NCI-H2107 treated with DMSO at 0.1 percent for 48 hours (cell line): Measurements from ENCODE around the gene TEC.
"Not testable (repeated sequence)": the region's sequence is repeated elsewhere in the genome, so short reads cannot be mapped to it uniquely, and the experiment has no call there.

ENCODE experiments used
- DNase-seq: peaks from one replicate; lab custom pipeline; 2025; ENCODE audit not compliant: unreplicated experiment; lab: John Stamatoyannopoulos, UW

TEC gene

DNA sequence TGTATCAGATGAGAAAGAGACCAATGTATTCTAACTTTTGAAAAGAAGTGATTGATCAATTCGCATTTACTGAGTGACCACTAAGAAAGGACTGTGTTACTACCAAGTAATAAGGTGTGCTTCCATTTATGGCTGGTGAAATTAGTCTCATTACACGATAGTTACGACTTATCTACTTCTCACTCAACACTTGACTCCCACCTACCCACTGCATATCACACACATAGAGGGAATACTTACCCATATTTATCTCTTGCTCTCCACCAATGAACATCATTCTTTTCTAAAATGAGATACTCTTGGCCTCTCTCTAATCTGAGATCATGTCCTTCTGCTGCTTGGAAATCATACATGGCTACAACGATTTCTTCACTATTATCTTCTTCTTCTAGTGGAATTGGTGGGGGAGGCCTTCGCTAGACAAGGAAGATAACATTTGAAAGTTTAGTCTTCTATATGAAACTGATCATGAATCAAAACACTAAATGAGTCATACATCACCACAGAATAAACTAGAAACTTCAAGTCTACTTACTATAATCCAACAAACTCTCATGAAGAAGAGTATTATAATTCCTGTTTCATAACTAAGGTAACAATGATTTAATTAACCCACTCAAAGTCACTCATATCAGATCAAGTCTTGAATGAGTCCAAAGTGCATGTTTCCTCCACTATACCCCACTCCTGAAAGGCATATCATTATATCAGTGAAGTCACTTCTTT is 101.9 kb downstream of the TEC start:
- no peak for DNase-seq

DNA sequence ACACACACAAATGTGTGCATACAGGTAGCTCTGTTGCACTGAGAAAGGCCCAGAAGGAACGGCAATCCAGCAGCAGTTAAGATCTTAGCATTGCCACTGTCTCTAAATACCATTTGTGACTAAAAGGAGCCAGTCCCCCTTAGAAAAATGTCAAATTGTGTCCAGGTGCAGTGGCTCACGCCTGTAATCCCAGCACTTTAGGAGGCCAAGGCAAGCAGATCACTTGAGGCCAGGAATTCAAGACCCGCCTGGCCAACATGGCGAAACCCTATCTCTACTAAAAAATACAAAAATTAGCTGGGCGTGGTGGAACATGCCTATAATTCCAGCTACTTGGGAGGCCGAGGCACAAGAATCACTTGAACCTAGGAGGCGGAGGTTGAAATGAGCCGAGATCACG is 105.1 kb downstream of the TEC start:
- DNase-seq: not testable (repeated sequence)

- DNase-seq: no peak
Measured at GRCh38 chr4:48163746-48164145, 105.9 kb downstream of the TEC start.

GRCh38 chr4:48162162-48162561 is 107.5 kb downstream of the TEC start:
- no peak for DNase-seq

DNA sequence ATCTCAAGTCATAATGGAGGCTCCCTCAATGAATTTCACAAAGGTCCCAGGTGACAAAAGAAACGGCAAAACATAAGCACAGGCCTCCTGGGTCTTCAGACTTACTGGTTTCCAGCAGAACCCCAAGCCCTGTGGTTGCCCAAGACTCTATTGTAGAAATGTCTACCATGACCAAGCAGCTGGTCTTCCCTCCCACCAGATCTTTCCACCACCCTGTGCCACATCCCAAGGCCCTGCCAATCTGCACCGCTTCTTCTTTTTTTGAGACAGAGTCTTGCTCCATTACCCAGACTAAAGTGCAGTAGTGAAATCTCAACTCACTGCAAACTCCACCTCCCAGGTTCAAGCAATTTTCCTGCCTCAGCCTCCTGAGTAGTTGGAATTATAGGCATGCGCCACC is 112.4 kb downstream of the TEC start:
- DNase-seq: no peak

DNA sequence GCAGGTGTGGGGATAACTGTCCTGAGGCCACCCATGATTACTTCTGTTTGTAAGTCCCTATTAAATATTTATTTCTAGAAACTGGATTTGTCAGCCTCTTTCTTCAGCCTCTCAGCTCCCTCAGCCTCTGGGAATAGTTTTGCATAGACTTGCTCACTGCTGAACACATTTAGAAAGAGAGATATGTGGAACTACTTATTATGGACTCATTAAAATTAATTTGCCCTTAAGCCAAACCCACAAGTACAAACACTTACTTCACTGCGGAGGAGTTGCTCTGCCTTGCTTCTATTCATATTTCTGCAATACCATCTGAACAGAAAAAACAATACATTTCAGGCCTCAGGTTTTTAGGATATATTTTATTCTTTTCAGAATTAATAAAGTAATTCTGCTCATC is 113.2 kb downstream of the TEC start:
- DNase-seq: no peak

DNA sequence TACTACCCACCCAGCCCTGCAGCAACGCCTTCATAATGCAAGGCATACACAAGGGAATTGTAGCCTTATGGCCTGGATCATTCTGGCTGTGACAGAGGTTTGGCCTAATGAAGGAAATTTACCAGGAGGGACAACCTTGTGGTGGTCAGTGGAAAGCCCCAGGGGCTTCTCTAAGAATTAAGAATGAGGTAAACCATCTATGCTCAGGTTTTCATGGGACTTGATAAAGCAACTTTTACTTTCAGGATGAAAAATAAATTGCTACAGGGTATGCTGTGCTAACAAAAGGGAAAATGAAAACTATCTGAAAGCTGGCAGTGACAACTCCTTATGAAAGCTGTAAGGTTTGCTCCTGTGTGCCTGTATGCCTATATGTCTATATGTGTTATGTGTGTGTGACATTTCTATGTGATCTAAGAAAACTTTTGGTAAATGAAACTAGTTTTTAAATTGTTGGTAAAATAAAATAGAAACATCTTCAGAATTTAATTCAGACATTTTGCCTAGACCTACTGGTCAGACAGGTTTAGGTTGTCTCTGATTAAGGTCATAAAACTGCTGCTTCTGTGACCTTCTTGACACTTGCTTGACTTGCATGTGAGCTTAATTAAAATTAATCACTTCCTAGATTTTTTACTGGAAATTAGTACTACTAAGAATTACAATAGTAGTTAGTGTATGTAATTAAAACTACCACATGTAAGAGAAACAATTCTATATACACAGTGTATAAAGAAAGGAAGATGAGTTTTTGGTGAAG is 115.7 kb downstream of the TEC start:
- no peak for DNase-seq

- no peak for DNase-seq
Measured at GRCh38 chr4:48152259-48152658, 117.4 kb downstream of the TEC start.

DNA sequence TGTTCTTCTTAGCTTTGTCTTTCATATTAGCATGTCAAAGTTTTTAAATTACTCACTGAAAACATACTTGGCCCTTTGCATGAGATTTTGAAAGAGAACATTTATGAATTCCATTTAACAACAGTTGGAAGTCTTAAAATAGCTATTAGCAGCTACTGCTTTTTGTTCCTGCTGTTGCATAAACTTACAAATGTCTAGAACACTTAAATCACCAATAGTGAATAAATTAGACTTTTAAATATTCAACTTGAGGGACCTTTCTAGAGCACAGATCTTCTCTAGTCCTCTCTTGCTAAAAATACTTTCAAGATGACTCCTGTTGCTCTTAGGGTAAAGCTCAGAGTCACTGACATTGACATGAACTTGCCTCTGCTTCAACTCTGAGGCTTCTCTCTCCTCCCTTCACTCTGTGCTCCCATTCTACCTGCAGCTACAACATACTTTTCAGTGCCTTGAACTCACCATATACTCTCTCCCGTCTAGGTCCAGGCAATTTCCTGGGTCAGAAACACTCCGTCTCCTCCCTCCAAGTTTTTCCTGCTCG is 119.7 kb downstream of the TEC start:
- no peak for DNase-seq

DNA sequence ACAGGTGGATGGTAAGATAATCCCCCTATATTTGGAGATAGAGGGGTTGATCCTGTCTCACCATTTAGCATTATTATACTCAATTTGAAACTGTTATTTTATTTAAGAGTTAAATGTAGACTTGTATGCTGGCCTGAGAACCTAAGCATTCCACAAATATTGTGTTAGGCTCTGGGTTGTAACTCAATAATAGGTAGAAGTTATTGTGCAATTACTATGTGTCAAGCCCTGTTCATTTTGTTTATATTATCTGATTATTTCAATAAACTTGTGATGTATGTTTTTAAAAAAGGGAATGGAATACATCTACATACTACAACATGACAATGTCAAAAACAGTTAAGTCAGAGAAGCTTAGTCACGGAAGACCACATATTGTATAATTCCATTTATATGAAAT is 122.0 kb downstream of the TEC start:
- no peak for DNase-seq

GRCh38 chr4:48141048-48141447 is 128.6 kb downstream of the TEC start:
- DNase-seq: peak; percentile 2

DNA sequence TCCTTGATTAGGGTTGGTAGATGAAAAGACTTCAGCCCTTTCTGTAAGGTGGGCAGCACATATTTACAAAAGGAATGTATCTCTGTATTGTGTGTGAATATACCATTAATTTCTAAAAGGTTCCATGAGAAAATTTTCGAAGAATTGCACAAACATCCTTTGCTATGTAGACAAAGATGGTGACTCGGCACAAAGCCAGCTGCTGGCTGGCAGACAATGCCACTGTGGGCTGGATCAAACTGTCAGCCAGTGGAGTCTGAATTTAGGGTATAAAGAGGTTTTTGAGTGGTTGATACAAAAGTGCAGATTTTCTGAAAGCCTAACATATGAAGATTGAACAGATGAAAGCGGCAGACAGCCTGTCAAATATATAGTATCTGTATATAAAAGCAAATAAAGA is 129.9 kb downstream of the TEC start:
- DNase-seq: no peak

DNA sequence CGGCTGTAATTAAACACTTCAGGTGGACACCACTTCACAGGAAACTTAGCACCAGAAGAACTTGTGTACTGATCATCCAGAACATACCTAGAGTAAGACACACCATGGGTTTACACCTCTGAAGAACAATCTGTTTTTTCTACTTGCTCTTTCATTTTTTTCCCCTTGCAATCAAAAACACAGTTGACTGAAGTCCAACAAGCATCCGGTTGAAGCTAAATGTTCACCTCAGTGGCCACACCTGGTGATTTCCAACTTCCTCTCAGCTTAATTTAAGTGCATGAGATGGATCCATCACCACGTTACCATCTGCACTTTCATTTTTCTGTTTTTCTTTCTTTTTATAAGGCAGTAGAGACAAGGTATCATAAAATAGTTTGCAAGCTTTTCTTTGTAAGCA is 130.7 kb downstream of the TEC start:
- DNase-seq: no peak

- no peak for DNase-seq
Measured at GRCh38 chr4:48138511-48138910, 131.1 kb downstream of the TEC start.

DNA sequence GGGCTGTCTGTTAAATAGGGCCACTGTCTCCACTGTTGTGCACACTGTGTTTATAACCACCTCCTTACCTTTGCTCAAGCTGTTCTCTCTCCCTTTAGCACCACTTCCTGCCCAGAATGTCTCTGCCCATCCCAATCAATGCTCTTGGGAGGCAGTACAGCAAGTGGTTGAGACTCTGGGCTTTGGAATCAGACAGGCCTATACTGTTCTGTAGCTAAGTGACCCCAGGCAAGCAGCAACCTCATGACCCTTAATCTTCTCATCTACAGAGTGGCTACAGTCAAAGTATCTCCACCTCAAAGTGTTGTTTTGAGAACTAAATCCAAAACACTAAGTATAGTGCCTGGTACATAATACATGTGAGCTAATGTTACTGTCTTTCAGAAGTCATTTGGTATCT is 131.8 kb downstream of the TEC start:
- no peak for DNase-seq

DNA sequence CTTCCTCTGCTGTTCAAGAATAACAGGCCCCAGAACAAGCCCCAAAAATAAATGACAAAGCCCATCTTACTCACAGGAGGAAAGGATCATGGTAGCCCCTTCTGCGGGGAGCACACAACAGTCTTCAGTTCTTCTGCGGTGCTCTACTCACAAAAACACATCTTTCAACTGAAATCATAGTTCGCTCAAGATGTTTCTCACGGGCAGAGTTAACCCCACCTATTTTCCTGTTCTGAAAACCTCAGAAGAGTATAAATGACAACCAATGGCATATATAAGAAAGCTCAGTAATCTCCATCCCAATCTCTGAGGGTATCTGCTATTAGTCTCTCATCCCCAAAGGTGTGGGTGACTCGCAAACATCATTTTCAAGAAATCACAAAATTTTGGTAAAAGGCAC is 135.6 kb downstream of the TEC start, which contains the start of gene TXK:
Gene TXK, minus strand, starts transcription at position 170 of the 400 bp plus-strand sequence. Its CDS starts 80 bp downstream, at position 90.
- DNase-seq: no peak

GRCh38 chr4:48133669-48134068 is 136.0 kb downstream of the TEC start:
- no peak for DNase-seq

DNA sequence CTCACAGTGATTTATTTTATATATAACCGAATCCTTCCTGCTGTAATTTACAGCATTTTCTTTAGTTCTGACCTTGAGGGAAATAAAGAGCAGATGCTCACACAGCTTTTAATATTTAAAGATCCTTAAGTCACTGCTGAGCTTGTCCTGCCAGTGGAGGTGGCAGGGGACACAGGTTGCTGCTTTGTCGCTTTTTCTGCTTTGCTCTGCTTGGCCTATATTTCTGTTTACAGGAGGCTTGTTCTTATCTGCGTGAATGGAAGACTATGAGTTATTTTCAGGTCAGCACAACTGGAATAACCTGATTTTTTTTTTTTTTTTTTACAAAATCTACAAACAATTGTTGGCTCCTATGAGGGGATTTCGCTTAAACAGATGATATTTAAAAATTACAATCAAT is 137.9 kb downstream of the TEC start:
- no peak for DNase-seq

DNA sequence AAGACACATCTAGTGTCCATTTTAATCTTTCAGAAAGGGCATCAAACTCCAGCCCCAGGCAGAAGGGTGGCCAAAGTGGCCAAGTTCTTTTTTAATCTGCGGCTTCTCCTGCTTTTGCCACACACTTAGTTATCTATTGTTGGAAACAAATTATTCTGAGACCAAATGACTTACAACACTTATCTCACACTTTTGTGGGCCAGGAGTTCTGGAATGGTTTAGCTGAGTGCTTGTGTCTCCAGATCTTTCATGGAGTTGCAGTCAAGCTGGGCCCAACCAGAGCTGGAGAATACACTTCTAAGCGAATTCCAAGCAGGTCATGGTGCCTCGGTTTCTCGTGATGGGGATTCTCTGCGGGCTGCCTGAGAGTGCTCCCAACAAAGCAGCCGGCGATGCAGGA is 139.5 kb downstream of the TEC start:
- DNase-seq: no peak

DNA sequence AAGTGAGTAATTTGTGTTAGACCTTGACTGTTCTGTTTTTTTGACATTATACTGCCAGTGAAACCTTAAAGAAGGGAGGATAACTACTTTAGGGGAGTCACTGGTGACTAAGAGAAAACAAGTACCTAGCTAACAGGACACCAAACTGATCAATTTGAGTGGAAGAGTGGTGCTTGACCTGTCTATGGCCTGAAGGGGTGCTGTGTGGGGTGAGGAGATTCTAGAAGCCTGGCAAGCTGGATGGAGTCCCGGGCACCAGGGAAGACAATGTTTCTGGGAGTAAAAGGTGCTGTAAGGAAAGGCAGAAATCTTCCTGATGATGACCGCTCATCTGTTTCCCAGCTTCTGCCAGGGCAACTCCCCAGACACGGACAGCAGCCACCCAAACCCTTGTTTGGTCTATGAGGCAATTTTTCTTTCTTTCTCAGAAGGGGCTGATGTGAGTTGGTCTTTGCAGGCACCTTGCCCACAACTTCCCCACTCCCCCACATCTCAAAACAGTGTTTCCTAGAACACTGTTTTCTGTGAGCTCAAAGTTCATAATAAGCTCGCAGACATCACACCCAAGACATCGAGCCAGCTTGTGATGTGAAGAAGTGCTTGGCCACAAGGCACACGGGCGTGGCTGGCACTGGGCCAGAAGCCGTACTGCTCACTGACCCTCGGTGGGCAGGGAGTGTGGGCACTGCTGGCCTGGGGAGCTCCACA is 140.2 kb downstream of the TEC start:
- no peak for DNase-seq

DNA sequence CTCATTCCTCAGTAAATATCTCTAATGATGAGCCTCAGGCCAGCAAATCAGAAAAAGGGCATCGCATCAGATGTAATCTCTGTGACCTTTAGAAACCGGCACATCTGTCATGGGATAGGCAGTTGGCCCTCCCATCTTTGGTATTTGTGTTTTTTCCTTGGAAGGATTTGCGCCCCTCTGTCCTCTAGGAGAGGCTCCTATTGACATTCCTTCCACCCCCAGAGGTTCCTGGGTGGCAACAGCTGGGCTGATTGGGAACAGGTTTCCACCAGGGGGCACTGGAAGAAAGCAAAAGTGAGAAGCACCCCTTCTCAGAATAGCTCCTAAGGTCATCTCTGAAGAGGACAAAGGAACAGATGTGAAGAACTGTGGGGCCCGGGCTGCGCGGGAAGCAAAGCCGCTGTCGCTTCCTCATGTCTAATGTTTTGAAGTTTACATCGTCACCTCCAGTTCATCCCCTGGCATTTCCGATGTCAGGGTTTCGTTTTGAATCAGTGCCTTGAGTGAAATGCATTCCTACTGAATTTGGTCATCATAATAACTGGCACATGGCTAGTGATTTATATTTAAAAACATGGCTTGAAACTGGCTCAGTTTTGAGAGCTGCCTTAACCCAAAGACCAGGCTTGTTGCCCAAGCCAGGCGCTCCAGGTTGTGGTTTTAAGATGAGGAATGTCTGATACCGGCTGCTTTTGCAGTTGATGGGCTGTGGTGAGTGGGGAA is 141.8 kb downstream of the TEC start:
- no peak for DNase-seq
